NCI-H82 treated with DMSO at 0.1 percent for 48 hours (cell line): ENCODE data around the gene COL17A1.

Experiments
- DNase-seq: peaks from one replicate; lab custom pipeline; 2025; ENCODE audit not compliant: unreplicated experiment; lab: John Stamatoyannopoulos, UW

Gene COL17A1

GRCh38 chr10:104098358-104098925, 12.8 kb upstream of the COL17A1 start:
- DNase-seq, result no peak

- no peak for DNase-seq
Measured at GRCh38 chr10:104096692-104097091, 11.0 kb upstream of the COL17A1 start.

- DNase-seq, result no peak
Measured at GRCh38 chr10:104092749-104093148, 7.1 kb upstream of the COL17A1 start.

GRCh38 chr10:104090611-104091010, 4.9 kb upstream of the COL17A1 start:
- no peak for DNase-seq

GRCh38 chr10:104089621-104090020, 3.9 kb upstream of the COL17A1 start:
- no peak for DNase-seq

- DNase-seq, result no peak
Measured at GRCh38 chr10:104088239-104088638, 2.6 kb upstream of the COL17A1 start.

GRCh38 chr10:104084482-104085142, 1.1 kb downstream of the COL17A1 start:
- DNase-seq, result no peak

GRCh38 chr10:104081998-104082397, 3.7 kb downstream of the COL17A1 start:
- no peak for DNase-seq

- no peak for DNase-seq
Measured at GRCh38 chr10:104080762-104081161, 4.9 kb downstream of the COL17A1 start.

GRCh38 chr10:104077663-104078151, 8.0 kb downstream of the COL17A1 start:
- no peak for DNase-seq

GRCh38 chr10:104077247-104077646, 8.4 kb downstream of the COL17A1 start:
- DNase-seq, result no peak

- DNase-seq, result no peak
Measured at GRCh38 chr10:104076743-104077160, 8.9 kb downstream of the COL17A1 start.

- DNase-seq, result no peak
Measured at GRCh38 chr10:104074505-104074904, 11.2 kb downstream of the COL17A1 start.

GRCh38 chr10:104072786-104073185, 12.9 kb downstream of the COL17A1 start:
- DNase-seq, result no peak

GRCh38 chr10:104069613-104070012, 16.1 kb downstream of the COL17A1 start:
- DNase-seq, result no peak

GRCh38 chr10:104067525-104067924, 18.2 kb downstream of the COL17A1 start:
- DNase-seq, result no peak

- no peak for DNase-seq
Measured at GRCh38 chr10:104066945-104067344, 18.7 kb downstream of the COL17A1 start.

- DNase-seq, result no peak
Measured at GRCh38 chr10:104065748-104066147, 19.9 kb downstream of the COL17A1 start.

GRCh38 chr10:104061196-104061595, 24.5 kb downstream of the COL17A1 start:
- no peak for DNase-seq

GRCh38 chr10:104059364-104059763, 26.3 kb downstream of the COL17A1 start:
- no peak for DNase-seq

GRCh38 chr10:104057717-104058116, 28.0 kb downstream of the COL17A1 start:
- DNase-seq, result no peak

GRCh38 chr10:104056619-104057273, 28.9 kb downstream of the COL17A1 start:
- DNase-seq, result no peak
